Panc1 (cell line): ENCODE data around the gene CENPB. TPM values are rescaled to one million over a fixed set of nuclear protein-coding genes. Genes with fewer than 3 reads are reported as not detected.

ENCODE experiments used
- ATAC-seq: fragments of 200-7000 bp; cut with Tn5 transposase; 2 replicates; pipeline ENCODE4 v1.9.1; 2020; ENCODE audit warnings: mild to moderate bottlenecking, moderate library complexity
- BruUV-seq: library from RNA; stranded (reverse); fragments of 400-500 nt; replicated peaks from 2 replicates; lab custom pipeline; 2021; lab: Mats Ljungman, UMichigan
- CTCF ChIA-PET: fragments of 300-600 bp; sonication (Branson Sonifier 250); formaldehyde crosslinking; loops from one replicate; lab custom pipeline; 2022; ENCODE audit warnings: antibody characterized with exemption; lab: Charles Lee
- POLR2A ChIA-PET: fragments of 300-600 bp; sonication (Branson Sonifier 250); formaldehyde crosslinking; loops from one replicate; lab custom pipeline; 2022; ENCODE audit warnings: antibody characterized with exemption; lab: Charles Lee
- DNase-seq: peaks from one replicate; pipeline ENCODE4 v3.0.0-alpha.2; 2010; ENCODE audit warnings: low read depth, low spot score
- H3K27ac ChIP-seq: 2 replicates; pipeline ENCODE4 v1.5.1; 2011; ENCODE audit warnings: mild to moderate bottlenecking, low read length, inconsistent platforms
- H3K27me3 ChIP-seq: fragments of 200-500 bp; sonication (Bioruptor generic); 2 replicates; pipeline ENCODE4 v1.6.0; 2014; ENCODE audit warnings: low read length, inconsistent platforms; ENCODE audit not compliant: control insufficient read depth, insufficient read depth
- H3K36me3 ChIP-seq: fragments of 200-500 bp; sonication (Bioruptor generic); 2 replicates; pipeline ENCODE4 v1.5.1; 2014; ENCODE audit warnings: inconsistent platforms, mild to moderate bottlenecking, low read length, moderate library complexity; ENCODE audit not compliant: control insufficient read depth, insufficient read depth
- H3K4me1 ChIP-seq: 2 replicates; pipeline ENCODE4 v1.5.1; 2011; ENCODE audit warnings: inconsistent platforms, mild to moderate bottlenecking, low read length, moderate library complexity; ENCODE audit not compliant: control insufficient read depth, insufficient read depth
- H3K4me3 ChIP-seq, 2 experiments: 2 replicates each; pipeline ENCODE4 v1.5.1; 2011 to 2012; ENCODE audit warnings: low read depth in 2 of 2, low read length in 2 of 2, mild to moderate bottlenecking in 2 of 2, inconsistent platforms in 1 of 2, moderate library complexity in 1 of 2
- H3K9me3 ChIP-seq: fragments of 200-500 bp; sonication (Bioruptor generic); 2 replicates; pipeline ENCODE4 v1.5.1; 2014; ENCODE audit warnings: low read depth, mild to moderate bottlenecking, inconsistent platforms, low read length, moderate library complexity; ENCODE audit not compliant: control insufficient read depth, insufficient read depth
- CTCF ChIP-seq: fragments of 450-650 bp; IDR thresholded peaks from 2 replicates; pipeline ENCODE4 v1.5.1; 2017; ENCODE audit warnings: mild to moderate bottlenecking
- POLR2AphosphoS5 ChIP-seq: IDR thresholded peaks from 2 replicates; pipeline ENCODE4 v1.6.1; 2012; ENCODE audit warnings: mild to moderate bottlenecking, low read depth, low read length, moderate library complexity
- REST ChIP-seq, 2 experiments: IDR thresholded peaks; 2 replicates each; pipeline ENCODE4 v1.6.1; 2011 to 2012; ENCODE audit warnings: low read depth in 2 of 2, control low read depth in 1 of 2, low read length in 1 of 2, mild to moderate bottlenecking in 1 of 2, moderate library complexity in 1 of 2; ENCODE audit not compliant: insufficient read depth in 1 of 2
- SIN3A ChIP-seq: IDR thresholded peaks from 2 replicates; pipeline ENCODE4 v1.6.1; 2012; ENCODE audit warnings: low read depth, mild to moderate bottlenecking, low read length, moderate library complexity, borderline replicate concordance; ENCODE audit not compliant: insufficient read depth
- TCF7L2 ChIP-seq: IDR thresholded peaks from 2 replicates; pipeline ENCODE4 v1.6.1; 2011; ENCODE audit warnings: mild to moderate bottlenecking, low read depth, low read length, inconsistent platforms
- in situ Hi-C: cut with HindIII; loops from 2 replicates; pipeline ENCODE4 v1.10.0; 2016; ENCODE audit warnings: low sequenced_read_pairs, low pct_unique_long_range_greater_than_20kb
- intact Hi-C: fragments of 100-400 bp; cut with micrococcal nuclease; formaldehyde crosslinking; loops from one replicate; pipeline ENCODE4 v1.10.0; 2022; ENCODE audit not compliant: unreplicated experiment
- total RNA-seq: library from RNA; stranded (reverse); gene quantifications from one replicate; pipeline ENCODE4 v1.2.1, GENCODE V29; 2021; ENCODE audit not compliant: unreplicated experiment

Gene CENPB
- total RNA-seq, 1 experiment from 2014 or later: 154 TPM

- Histone ChIP-seq H3K36me3 (no peaks in the 10 kb centered on the region), H3K4me3 (peak overlapping the region; percentile 65 to 75), H3K4me1 (peaks cover 21% of the 10 kb centered on the region), H3K27ac (peak overlapping the region; percentile 87), H3K27me3 (no peaks in the 10 kb centered on the region), H3K9me3 (no peaks in the 10 kb centered on the region)
- intact Hi-C loops: no loop called here
- ATAC-seq (peak; percentile 44), DNase-seq (no peak)
- in situ Hi-C loops: no loop called here
- BruUV-seq: TSS peak; percentile 65
- POLR2A ChIA-PET: no interaction called here
- TF ChIP-seq POLR2AphosphoS5 (no peak), REST (IDR thresholded peaks at IDR 0.05; ENCODE audit: insufficient read depth in 1 of 2, low read depth in 2 of 2, low read length in 1 of 2) (no peak), SIN3A (no peak), TCF7L2 (no peak), CTCF (no peak)
- CTCF ChIA-PET: interaction anchor here (3.4 kb wide), 1 partner anchor 32 kb away, joined by 22 read pairs; no protein-coding TSS in a partner anchor
These were observed 435 bp downstream of the CENPB start for GRCh38 chr20:3786126-3786484.

- in situ Hi-C loops: no loop called here
- ChIA-PET POLR2A (interaction anchor here (0.6 kb wide), 1 partner anchor 34 kb away, joined by 11 read pairs; no protein-coding TSS in a partner anchor), CTCF (interaction anchor here (0.6 to 3.4 kb wide), 3 partner anchors 33 to 765 kb away, joined by 9 to 22 read pairs (median 9); no protein-coding TSS in a partner anchor)
- TF ChIP-seq REST (IDR thresholded peaks at IDR 0.05; ENCODE audit: insufficient read depth in 1 of 2, low read depth in 2 of 2, low read length in 1 of 2) (no peak), CTCF (no peak), POLR2AphosphoS5 (no peak), SIN3A (no peak), TCF7L2 (no peak)
- ATAC-seq (0 out of 2 replicates have a peak, but pooled peaks have one; percentile 4), DNase-seq (no peak)
- H3K9me3 ChIP-seq: no peaks in the 10 kb centered on the region
- intact Hi-C loops: no loop called here
- BruUV-seq: no TSS peak
- peak overlapping the region; percentile 87 for H3K27ac ChIP-seq
- no peaks in the 10 kb centered on the region for H3K36me3 ChIP-seq
- H3K27me3 ChIP-seq: no peaks in the 10 kb centered on the region
- peaks cover 21% of the 10 kb centered on the region for H3K4me1 ChIP-seq
- peak overlapping the region; percentile 65 to 75 for H3K4me3 ChIP-seq
These were observed 1.1 kb downstream of the CENPB start for GRCh38 chr20:3785240-3786125.
